IPS-18c (cell line): ENCODE results near the gene BEST4.
"Not testable (repeated sequence)": the region's sequence is repeated elsewhere in the genome, so short reads cannot be mapped to it uniquely, and the experiment has no call there.

Source experiments
- H3K4me3 ChIP-seq: 2 replicates; pipeline ENCODE4 v1.7.0; 2013; ENCODE audit warnings: low read depth, mild to moderate bottlenecking, low read length, moderate library complexity; ENCODE audit not compliant: insufficient read depth
- H3K9me3 ChIP-seq: one replicate; pipeline ENCODE4 v1.6.1; 2013; ENCODE audit warnings: mild to moderate bottlenecking, low read length, moderate library complexity; ENCODE audit not compliant: control insufficient read depth, insufficient read depth

The BEST4 gene

DNA sequence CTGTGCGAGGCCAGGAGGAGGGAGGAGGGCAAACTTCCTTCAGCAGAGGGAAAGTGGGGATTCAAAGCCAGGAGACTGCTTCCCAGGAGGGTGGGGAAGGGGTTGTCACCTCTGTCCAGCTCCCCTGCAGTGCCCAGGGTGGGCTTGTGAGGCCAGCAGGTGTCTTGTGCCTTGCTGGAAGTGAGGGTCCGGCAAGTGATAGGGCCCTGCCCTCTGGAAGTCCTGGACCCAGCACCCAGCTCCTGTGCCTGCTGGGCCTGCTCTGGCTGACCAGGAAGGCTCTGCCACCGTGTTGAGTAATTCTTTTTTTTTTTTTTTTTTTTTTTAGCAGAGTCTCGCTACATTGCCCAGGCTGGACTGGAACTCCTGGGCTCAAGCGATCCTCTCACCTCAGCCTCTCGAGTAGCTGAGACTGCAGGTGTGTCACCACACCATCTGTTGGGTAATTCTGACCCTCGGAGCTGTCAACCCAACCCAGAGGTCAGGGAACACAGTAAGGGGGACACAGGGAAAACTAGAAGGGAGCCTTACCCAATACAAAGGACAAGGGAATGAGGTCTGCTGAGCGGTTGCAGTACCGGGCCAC is 1.0 kb downstream of the BEST4 start:
- H3K4me3 ChIP-seq: peak overlapping the region; percentile 66

DNA sequence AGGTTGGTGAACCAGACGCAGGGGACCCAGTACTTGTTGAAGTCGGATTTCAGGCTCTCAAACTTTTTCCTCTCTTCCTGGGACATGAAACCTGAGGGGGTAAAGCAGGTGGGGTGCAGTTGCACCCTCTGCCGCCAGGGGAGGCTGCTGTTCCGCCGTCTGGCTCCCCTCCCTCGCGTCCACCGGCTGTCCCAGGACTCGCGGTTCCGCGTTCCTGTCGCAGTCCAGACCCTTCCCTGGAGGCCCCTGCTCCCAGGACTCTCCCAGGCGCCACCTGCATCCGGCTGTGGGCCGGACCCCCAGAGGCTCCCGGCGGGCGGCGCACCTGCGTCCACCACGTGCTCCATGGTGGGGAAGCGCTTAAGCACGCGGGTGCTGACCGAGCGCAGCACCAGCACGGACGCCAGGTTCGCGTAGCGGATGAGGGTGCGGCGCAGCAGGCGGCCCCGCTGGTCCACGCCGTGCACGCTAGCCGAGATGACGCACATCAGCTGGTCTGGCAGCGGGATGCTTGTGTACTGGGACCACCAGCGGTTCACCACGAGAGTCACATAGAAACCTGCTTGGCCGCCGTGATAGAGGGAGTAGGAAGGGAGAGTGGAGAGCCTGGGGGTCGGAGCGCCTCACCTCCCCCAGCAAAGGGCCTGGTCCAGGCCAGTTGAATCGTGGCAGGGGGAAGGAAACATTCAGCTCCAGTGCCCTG is 1.7 kb downstream of the BEST4 start:
- Histone ChIP-seq H3K4me3 (peak overlapping the region; percentile 66), H3K9me3 (no peaks in the 10 kb centered on the region)

More for the DNA sequence above, 1.0 kb downstream of the BEST4 start:
- H3K9me3 ChIP-seq: no peaks in the 10 kb centered on the region

DNA sequence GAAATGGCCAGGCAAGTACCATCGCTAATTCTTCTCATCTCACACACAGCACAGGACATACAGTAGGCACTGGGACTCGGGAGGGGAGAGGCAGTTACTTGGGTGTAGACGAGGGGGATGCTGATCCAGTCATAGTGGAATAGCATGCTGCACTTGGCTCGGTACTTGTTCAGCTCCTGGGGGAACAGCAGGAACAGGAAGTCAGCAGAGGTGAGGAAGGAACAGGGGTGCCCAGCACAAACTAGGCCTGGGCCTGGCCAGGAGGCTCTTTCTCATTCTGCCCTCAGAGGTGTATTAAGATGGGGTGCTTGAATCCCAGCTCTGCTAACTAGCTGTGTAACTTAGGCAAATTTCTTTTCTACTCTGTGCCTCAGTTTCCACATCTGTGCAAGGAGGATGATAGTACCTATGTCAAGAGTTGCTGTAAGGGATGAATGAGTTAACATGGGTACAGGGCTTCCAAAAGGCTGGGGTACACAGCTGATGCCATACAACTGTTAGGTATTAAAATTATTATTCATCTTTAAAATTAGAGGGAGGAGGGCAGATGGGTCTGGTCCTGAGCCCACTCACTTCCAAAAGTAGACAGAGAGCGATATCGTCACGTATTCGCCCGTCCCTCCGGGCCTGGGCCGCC is 2.4 kb downstream of the BEST4 start:
- peak overlapping the region; percentile 66 for H3K4me3 ChIP-seq
- no peaks in the 10 kb centered on the region for H3K9me3 ChIP-seq

DNA sequence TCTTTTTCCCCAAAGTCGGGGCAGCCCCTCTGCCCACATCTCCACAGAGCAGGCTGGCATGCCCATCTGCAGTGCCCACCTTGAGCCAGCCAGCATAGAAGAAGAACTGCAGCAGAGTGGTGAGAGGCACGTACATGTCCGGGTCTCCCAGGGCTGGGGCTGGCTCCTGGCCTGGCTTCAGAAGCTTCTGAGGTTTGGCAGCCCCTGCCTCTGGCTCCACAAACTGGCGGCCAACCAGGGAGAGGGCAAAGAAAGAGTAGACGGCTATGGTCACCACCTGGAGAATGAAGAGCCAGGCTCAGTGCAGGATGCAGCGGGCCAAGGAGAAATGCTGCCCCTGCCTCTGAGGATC is 3.0 kb downstream of the BEST4 start:
- H3K9me3 ChIP-seq: no peaks in the 10 kb centered on the region
- peak overlapping the region; percentile 40; the same call in 1 of the 2 replicates for H3K4me3 ChIP-seq

DNA sequence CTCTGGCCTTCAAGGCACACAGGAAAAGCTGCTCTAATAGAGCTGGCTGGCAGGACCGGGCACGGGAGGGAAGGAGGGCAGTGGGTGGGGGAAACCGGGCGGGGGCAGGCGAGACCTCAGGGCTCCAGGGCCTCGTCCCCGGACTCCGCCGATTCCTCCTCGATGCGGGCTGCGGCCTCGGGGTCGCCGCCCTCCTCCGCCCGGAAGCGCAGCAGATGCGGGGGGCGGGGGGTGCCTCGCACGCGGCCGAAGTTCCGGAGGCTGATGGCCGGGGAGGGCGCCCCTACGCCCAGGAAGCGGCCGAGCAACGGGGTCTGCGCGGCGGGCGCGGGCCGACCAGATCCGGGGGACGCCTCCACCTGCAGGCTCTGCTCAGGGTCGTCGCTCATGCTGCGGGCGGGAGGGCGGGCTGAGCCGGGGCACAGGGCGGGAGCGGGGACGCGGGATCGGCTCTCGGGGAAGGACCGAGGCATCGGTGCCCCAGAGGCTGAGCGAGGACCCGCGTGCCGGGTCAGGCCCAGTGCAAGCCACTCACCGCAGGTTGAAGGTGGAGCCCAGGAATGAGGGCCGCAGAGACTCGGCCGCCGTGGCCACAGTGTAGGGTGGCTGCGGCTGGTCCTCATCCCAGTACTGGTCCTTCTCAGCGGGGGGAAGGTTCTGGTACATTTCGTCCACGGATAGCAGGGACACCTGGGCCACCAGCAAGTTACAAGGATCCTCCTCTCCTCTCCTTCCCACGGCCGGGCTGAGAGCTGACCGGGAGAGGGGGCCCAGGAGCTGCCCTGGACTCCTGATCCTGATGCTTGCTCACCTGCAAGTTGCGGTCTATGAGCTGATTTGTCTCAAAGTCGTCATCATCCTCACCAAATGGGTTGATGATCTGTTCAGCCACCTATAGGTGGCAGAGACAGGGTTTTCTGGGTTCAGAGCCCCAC is 3.6 kb downstream of the BEST4 start:
- peak overlapping the region; percentile 40 for H3K4me3 ChIP-seq
- H3K9me3 ChIP-seq: no peaks in the 10 kb centered on the region

DNA sequence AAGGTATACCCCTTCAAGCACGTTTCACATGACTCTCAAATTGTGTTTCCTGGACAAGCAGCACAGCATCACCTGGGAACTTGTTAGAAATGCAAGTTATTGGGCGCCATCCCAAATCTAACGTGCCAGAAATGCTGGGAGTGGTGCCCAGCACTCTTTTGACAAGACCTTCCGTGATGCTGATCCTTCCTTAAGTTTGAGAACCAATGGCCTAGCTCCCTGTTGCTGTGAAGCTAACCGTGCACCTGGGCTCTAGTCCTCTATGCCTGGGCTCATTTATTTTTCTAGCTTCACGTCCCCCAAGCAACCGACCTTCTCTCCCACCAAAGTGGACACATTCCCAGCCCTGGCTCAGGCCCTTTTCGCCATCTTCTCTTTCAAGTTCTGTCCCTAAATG is 4.3 kb downstream of the BEST4 start:
- peak overlapping the region; percentile 40; the same call in 1 of the 2 replicates for H3K4me3 ChIP-seq
- H3K9me3 ChIP-seq: no peaks in the 10 kb centered on the region

DNA sequence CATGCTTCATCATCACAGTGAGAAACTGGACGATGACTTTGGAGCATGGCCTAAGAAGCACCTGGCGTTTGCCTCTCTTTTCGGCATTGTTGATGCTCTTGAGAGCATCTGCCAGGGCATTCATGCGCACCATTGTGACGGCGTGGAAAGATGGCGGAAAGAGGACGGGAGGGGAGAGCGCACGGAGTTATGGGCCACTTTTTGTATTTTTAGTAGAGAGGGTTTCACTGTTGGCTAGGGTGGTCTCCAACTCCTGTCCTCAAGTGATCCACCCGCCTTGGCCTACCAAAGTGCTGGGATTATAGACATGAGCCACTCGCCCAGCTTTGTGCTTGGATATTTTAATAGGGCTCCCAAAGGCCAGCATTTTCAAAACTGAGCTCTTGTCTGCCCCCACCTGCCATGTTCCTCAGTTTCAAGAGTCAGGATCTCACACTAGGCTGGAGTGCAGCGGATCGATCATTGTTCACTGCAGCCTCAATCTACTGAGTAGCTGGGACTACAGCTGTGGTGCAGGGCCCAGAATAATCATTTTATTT is 7.3 kb downstream of the BEST4 start:
- Histone ChIP-seq H3K9me3 (peaks cover 2% of the 10 kb centered on the region), H3K4me3 (no peak overlapping the region)

DNA sequence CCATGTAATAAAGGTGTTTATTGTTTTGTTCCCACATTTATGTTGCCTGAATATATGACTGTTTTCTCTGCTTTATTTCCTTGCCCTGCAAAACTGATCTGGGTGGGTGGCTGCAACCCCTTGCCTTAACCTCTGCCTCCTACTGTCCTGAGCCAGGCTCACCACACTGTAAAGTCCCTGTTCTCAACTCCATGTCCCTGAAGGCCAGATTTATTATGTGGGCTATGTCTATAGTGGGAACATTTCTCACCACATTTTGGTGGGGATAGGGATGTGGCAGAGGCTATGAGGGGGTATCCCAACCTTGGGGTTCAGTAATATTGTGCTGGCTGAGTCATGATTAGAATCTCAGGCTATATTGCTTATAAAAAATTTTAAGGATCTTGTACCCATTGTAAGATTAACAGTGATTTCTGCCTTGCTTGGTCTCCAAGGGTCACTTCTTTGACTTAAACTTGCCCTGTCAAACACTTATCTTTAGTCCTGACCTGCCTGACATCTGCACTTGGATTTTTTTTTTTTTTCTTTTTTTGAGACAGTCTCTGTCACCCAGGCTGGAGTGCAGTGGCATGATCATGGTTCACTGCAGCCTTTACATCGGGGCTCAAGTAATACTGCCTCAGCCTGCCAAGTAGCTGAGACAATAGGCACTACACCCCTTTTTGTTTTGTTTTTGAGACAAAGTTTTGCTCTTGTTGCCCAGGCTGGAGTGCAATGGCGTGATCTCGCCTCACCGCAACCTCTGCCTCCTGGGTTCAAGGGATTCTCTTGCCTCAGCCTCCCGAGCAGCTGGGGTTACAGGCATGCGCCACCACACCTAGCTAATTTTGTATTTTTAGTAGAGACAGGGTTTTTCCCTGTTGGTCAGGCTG is 9.0 kb downstream of the BEST4 start:
- no peak overlapping the region for H3K4me3 ChIP-seq
- peaks cover 5% of the 10 kb centered on the region for H3K9me3 ChIP-seq

DNA sequence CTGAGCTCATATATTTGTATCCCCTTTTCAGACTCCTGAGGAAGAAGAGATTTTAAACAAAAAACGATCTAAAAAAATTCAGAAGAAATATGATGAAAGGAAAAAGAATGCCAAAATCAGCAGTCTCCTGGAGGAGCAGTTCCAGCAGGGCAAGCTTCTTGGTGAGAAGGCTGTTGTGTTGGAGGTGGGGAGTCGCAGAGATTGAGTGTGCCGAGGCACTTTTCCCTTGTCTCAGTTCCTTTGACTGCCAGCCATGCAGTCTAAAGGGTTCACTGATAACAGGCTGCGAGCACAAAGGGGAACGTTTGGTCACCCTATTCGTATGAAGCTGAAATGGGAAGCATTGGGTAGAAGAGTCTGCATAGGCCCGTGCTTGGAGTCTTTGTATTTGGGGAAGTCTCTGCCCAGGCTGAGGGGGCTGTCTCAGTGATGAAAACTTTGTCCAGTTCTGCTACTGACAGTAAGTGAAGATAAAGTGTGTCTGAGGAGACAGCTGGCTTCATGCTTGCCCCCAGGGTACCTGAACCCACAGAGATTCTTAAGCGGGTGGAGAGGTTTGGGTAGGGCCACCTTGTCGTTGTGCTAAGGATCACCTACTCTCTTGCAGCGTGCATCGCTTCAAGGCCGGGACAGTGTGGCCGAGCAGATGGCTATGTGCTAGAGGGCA is 9.9 kb downstream of the BEST4 start:
- peaks cover 5% of the 10 kb centered on the region for H3K9me3 ChIP-seq
- H3K4me3 ChIP-seq: no peak overlapping the region

DNA sequence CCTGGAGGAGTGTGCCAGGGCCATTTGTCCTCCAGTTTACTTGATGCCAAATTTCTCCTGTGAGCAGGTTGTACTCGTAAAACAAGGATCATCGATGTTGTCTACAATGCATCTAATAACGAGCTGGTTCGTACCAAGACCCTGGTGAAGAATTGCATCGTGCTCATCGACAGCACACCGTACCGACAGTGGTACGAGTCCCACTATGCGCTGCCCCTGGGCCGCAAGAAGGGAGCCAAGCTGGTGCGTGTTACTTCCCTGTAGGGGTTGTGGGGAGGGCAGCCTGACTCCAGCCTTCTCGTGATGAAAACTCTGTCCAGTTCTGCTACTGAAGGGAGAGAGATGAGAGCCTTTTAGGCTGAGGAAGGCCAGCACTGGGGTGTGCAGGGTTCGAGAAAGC is 10.4 kb downstream of the BEST4 start:
- peak overlapping the region; percentile 86; the same call in 1 of the 2 replicates for H3K4me3 ChIP-seq

DNA sequence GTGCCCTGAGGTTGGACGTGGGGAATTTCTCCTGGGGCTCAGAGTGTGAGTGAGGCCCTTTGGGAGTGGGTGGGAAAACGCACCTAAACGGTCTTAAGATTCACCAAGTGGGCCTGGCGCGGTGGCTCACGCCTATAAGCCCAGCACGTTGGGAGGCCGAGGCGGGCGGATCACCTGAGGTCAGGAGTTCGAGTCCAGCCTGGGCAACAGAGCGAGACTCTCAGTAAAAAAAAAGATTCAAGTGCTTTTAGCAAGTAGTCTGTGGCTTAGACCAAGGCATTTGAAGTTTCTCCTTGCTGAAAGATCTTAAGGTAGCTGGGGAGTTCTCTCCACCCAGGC is 11.3 kb downstream of the BEST4 start:
- H3K9me3 ChIP-seq: peaks cover 5% of the 10 kb centered on the region
- peak overlapping the region; percentile 86 for H3K4me3 ChIP-seq

More for the DNA sequence above, 10.4 kb downstream of the BEST4 start:
- peaks cover 5% of the 10 kb centered on the region for H3K9me3 ChIP-seq

DNA sequence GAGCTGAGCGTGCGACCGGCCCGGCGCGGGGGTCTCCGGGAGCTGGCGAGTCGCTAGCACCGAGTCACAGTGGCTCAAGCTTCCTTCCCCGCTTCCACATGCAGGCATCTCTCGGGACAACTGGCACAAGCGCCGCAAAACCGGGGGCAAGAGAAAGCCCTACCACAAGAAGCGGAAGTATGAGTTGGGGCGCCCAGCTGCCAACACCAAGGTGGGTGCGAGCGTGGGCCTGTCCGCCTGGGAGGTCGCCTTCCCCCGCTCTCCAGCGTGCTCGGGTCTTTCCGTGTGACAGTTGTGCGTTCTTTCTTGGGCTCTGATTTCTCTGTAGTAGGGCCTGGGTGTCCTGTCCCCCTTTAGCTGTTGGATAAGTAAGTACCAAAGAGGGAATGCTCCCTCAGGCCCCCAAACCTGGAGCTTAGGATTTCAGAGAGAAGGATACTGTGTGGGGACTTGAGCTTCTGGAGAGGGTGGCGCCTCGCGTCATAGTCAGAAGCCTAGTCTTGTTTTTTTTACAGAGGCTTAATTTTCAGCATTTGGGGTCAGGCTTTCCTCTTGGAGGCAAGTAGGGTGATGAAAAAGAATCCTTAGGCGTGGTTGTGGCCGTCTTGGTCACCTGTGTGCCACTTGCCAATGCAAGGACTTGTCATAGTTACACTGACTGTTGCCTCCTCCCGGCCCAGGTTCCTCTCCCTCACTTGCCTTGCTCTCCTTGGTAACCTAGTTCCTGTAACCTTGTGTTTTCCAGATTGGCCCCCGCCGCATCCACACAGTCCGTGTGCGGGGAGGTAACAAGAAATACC is 11.8 kb downstream of the BEST4 start:
- peak overlapping the region; percentile 86 for H3K4me3 ChIP-seq
- H3K9me3 ChIP-seq: peaks cover 5% of the 10 kb centered on the region

DNA sequence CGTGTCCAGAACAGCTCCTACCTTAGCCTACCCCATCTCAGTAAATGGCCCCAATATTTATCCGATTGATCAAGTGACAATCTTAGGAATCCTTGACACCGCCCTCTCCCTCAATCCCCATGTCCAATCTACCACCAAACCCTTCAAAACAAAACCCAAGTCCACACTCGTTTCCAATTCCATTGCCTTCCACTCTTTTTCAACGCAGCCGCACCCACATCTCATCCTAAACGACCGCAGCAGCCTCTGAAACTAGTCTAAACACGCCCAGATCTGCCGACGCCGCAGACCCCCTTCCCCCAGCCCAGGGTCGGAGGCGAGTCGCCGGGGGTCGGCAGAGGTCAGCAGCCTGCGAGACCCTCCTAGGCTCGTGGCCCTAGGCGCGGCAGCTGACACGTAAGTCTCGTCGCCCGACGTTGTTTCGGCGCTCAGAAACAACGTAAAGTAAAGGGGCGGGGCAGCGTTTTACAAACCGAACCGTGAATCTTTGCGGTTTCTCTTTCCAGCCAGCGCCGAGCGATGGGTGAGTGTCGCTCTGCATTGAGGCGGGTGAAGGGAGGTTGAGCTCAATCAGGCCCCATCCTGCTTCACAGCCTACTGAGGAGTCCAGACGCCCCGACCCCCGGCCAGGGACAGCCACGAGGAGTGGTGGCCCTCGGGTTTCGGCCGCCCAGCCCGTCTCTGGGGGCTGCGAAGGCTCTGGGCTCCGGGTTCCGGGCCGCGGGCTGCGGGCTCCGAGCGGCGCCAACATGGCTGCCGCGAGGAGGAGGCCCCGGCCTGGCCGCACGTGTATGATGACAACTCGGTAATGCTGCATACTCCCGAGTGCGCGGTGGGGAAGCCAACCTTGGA is 12.7 kb downstream of the BEST4 start, which contains the start of gene RPS8:
Gene RPS8 (plus strand): TSS at position 463 of the 852 bp plus-strand sequence. CDS start 57 bp downstream, at position 520.
- Histone ChIP-seq H3K4me3 (peak within 1 kb of the TSS; percentile 86), H3K9me3 (peaks cover 5% of the 10 kb centered on the region)

DNA sequence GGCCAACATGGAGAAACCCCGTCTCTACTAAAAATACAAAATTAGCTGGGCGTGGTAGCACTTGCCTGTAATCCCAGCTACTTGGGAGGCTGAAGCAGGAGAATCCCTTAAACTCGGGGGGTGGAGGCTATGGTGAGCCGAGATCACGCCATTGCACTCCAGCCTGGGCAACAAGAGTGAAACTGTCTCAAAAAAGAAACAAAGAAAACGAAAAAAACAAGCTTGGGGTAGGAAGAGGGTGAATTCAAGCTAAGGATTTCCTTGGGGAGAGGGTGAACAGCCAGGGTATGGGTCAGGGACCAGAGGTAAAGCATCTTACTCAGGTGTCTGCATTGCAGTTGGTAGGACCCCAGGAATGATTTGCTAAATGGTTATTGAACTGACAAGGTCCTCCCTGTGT is 21.5 kb downstream of the BEST4 start:
- H3K9me3 ChIP-seq, H3K4me3 ChIP-seq: not testable (repeated sequence)
